Fibroblast of lung (primary cell): ENCODE measurements around the gene SORD.

ENCODE experiments used
- CTCF ChIP-seq, 2 donors: IDR thresholded peaks in 1 of 2; conservative IDR thresholded peaks in 1 of 2; 1 replicate in 1 of 2; 2 replicates in 1 of 2; pipeline ENCODE4 v1.5.1; 2011 to 2012; ENCODE audit warnings: low read length in 2 of 2, control low read depth in 1 of 2, inconsistent platforms in 1 of 2, low read depth in 1 of 2, mild to moderate bottlenecking in 1 of 2
- EZH2 ChIP-seq: IDR thresholded peaks from 2 replicates; pipeline ENCODE4 v1.5.1; 2012; ENCODE audit warnings: low read length, control low read depth, mild to moderate bottlenecking; ENCODE audit errors: missing control alignments

- TF ChIP-seq CTCF (conservative IDR thresholded peaks at IDR 0.05 in 1 of 2, IDR thresholded peaks at IDR 0.05 in 1 of 2; ENCODE audit: low read depth in 1 of 2, low read length in 2 of 2) (no peak), EZH2 (peak; percentile 34)
These were observed 89.8 kb downstream of the SORD start for GRCh38 chr15:45112591-45113379.
